SJSA1 (cell line): ENCODE results near the gene AKAP13. TPM values are rescaled to one million over a fixed set of nuclear protein-coding genes. Genes with fewer than 3 reads are reported as not detected.

ENCODE experiments used
- DNase-seq, 2 experiments: peaks; one replicate each; pipeline ENCODE4 v3.0.0-alpha.2; 2015 to 2020; ENCODE audit warnings: low spot score in 2 of 2, low read depth in 1 of 2
- H3K27ac ChIP-seq: fragments of 250-450 bp; sonication (Bioruptor Pico); 2 replicates; pipeline ENCODE4 v1.5.1; 2020; ENCODE audit warnings: mild to moderate bottlenecking, moderate library complexity
- H3K27me3 ChIP-seq: fragments of 250-450 bp; sonication (Bioruptor Pico); replicated peaks from 2 replicates; pipeline ENCODE4 v1.5.1; 2020; ENCODE audit warnings: mild to moderate bottlenecking, moderate library complexity
- H3K36me3 ChIP-seq: fragments of 250-450 bp; sonication (Bioruptor Pico); 2 replicates; pipeline ENCODE4 v1.5.1; 2020; ENCODE audit warnings: mild to moderate bottlenecking
- H3K4me1 ChIP-seq: fragments of 250-450 bp; sonication (Bioruptor Pico); replicated peaks from 2 replicates; pipeline ENCODE4 v1.6.1; 2021; ENCODE audit warnings: mild to moderate bottlenecking
- H3K4me3 ChIP-seq: fragments of 250-450 bp; sonication (Bioruptor Pico); 2 replicates; pipeline ENCODE4 v1.5.1; 2020; ENCODE audit warnings: mild to moderate bottlenecking
- H3K9me3 ChIP-seq: fragments of 250-450 bp; sonication (Bioruptor Pico); replicated peaks from 2 replicates; pipeline ENCODE4 v1.5.1; 2020; ENCODE audit warnings: mild to moderate bottlenecking
- total RNA-seq: library from RNA; depleted of rRNA; stranded (reverse); fragments of >200 nt; shearing (Covaris generic); gene quantifications from 2 replicates; pipeline ENCODE4 v1.2.3, GENCODE V29; 2014

Gene AKAP13
- total RNA-seq, 1 experiment from 2014 or later: 65.4 TPM

DNA sequence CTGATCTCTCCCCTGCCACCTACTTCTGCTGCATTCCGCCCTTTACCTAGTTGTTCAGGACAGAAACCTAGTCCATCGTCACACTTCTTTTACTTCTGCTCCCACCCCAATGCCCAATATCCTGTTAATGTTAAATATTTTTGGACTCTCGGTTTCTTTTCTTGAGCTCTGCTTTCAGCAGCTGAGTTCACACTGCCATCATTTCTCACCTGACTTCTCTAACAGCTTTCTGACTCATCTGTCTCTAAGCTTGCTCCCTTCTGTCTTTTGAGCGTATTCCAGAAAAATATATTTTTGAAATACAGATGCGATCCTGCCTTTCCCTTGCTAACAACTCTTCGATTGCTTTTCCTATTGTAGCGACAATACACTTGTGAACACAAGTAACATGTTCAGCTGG is 231.0 kb downstream of the AKAP13 start:
- H3K27me3 ChIP-seq: no peaks in the 10 kb centered on the region
- DNase-seq: no peak
- no peaks in the 10 kb centered on the region for H3K9me3 ChIP-seq
- 0 out of 2 replicates have a peak, but pooled peaks cover 5% of the 10 kb centered on the region for H3K36me3 ChIP-seq
- peaks cover 15% of the 10 kb centered on the region for H3K4me1 ChIP-seq
- no peak overlapping the region for H3K27ac ChIP-seq
- no peak overlapping the region for H3K4me3 ChIP-seq

- Histone ChIP-seq H3K27ac (no peak overlapping the region), H3K4me1 (peaks cover 11% of the 10 kb centered on the region), H3K9me3 (no peaks in the 10 kb centered on the region), H3K4me3 (no peak overlapping the region), H3K27me3 (no peaks in the 10 kb centered on the region), H3K36me3 (0 out of 2 replicates have a peak, but pooled peaks cover 2% of the 10 kb centered on the region)
- DNase-seq: no peak
Observed at GRCh38 chr15:85614059-85614458, 233.7 kb downstream of the AKAP13 start.

- H3K4me1 ChIP-seq: peaks cover 28% of the 10 kb centered on the region
- no peak for DNase-seq
- H3K9me3 ChIP-seq: no peaks in the 10 kb centered on the region
- no peak overlapping the region for H3K4me3 ChIP-seq
- H3K27me3 ChIP-seq: no peaks in the 10 kb centered on the region
- H3K27ac ChIP-seq: no peak overlapping the region
- 0 out of 2 replicates have a peak, but pooled peaks cover 2% of the 10 kb centered on the region for H3K36me3 ChIP-seq
Observed at GRCh38 chr15:85615930-85616329, 235.5 kb downstream of the AKAP13 start.

DNA sequence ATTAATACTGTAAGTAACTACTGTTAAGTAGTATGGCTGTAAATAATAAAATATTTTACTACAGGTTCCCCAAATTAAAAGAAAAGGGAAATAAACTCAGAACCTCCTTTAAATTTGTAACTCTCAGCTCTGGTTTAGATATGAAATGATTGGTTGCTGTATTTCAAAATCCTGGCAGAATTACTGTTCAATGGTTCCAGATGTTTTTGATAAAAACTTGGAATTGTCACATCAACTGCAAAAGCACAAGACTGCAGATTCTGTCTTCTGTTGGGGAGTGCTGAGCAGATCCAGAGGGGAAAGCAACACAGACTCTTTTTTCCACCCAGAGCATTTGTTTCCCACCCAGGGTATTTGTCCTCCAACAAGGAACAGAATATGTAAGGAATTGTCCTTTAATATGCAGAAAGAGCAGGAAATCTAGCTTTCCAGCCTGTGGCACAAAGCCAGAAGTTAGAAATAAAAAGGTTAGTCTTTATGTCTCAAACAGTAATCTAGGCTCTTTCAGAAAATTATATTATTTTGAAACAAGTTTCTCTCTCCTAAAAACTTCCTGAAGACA is 236.2 kb downstream of the AKAP13 start:
- DNase-seq: no peak
- Histone ChIP-seq H3K9me3 (no peaks in the 10 kb centered on the region), H3K36me3 (0 out of 2 replicates have a peak, but pooled peaks cover 2% of the 10 kb centered on the region), H3K4me3 (no peak overlapping the region), H3K27me3 (no peaks in the 10 kb centered on the region), H3K27ac (no peak overlapping the region), H3K4me1 (peaks cover 35% of the 10 kb centered on the region)

DNA sequence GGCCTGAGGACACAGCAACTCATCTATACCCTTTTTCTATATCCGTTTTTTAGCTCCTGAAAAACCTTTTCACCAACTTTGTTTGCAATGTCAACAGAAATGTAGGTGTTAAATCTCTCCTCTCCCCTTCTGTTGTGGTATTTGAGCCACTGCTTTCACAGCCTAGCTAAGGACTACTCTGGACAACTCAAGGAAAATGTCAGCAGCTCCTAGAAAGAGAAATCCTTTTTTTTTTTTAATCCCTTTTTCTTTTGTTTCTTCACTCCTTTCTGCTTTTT is 237.8 kb downstream of the AKAP13 start:
- DNase-seq: peak in 1 of 2 experiments; percentile 6
- H3K27ac ChIP-seq: peak overlapping the region; percentile 72
- no peaks in the 10 kb centered on the region for H3K9me3 ChIP-seq
- no peak overlapping the region for H3K4me3 ChIP-seq
- no peaks in the 10 kb centered on the region for H3K27me3 ChIP-seq
- no peaks in the 10 kb centered on the region for H3K36me3 ChIP-seq
- H3K4me1 ChIP-seq: peaks cover 48% of the 10 kb centered on the region

DNA sequence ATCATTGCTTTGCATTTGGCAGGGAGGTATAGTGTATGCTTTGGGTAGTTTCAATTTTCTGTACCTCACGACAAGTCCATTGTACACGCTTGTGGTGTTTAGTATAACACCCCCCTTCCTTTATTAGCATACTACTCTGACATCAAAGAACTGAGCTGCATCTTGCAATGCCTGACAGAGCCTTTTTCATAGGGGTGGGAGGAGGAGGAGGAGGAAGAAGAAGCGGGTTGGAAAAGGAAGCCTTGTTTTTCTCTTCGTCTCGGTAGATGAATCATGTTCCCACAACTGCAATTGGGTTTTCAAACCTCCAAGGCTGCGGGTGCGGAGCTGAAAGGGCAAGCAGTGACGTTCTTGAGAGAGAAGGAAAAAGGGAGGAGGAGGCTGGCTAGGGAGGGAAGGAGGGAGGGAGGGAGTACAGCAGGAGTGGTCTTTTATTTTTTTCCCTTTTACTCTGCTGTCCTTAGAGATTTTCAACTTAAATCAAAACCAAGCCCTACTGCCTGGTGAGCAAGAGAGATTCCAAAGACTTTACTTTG is 238.6 kb downstream of the AKAP13 start:
- no peaks in the 10 kb centered on the region for H3K36me3 ChIP-seq
- peak overlapping the region; percentile 72 for H3K27ac ChIP-seq
- DNase-seq: peak; percentile 83 to 87
- no peaks in the 10 kb centered on the region for H3K27me3 ChIP-seq
- H3K4me1 ChIP-seq: peaks cover 56% of the 10 kb centered on the region
- H3K4me3 ChIP-seq: peak overlapping the region; percentile 28
- H3K9me3 ChIP-seq: no peaks in the 10 kb centered on the region

- Histone ChIP-seq H3K4me3 (no peak overlapping the region), H3K27ac (peak overlapping the region; percentile 72), H3K36me3 (no peaks in the 10 kb centered on the region; the same call in 1 of the 2 replicates), H3K9me3 (no peaks in the 10 kb centered on the region), H3K4me1 (peaks cover 63% of the 10 kb centered on the region), H3K27me3 (no peaks in the 10 kb centered on the region)
- DNase-seq: peak in 1 of 2 experiments; percentile 9
Observed at GRCh38 chr15:85619992-85620689, 239.7 kb downstream of the AKAP13 start.

- Histone ChIP-seq H3K27me3 (no peaks in the 10 kb centered on the region), H3K9me3 (no peaks in the 10 kb centered on the region), H3K4me1 (peaks cover 66% of the 10 kb centered on the region), H3K27ac (no peak overlapping the region), H3K4me3 (no peak overlapping the region), H3K36me3 (peaks cover 2% of the 10 kb centered on the region; the same call in 1 of the 2 replicates)
- DNase-seq: peak in 1 of 2 experiments; percentile 12
Observed at GRCh38 chr15:85620690-85621049, 240.3 kb downstream of the AKAP13 start.

GRCh38 chr15:85621094-85621493 is 240.7 kb downstream of the AKAP13 start:
- DNase-seq: no peak
- Histone ChIP-seq H3K9me3 (no peaks in the 10 kb centered on the region), H3K27ac (no peak overlapping the region), H3K4me3 (no peak overlapping the region), H3K4me1 (peaks cover 70% of the 10 kb centered on the region), H3K27me3 (no peaks in the 10 kb centered on the region), H3K36me3 (peaks cover 5% of the 10 kb centered on the region)

- Histone ChIP-seq H3K9me3 (no peaks in the 10 kb centered on the region), H3K4me3 (no peak overlapping the region), H3K27me3 (no peaks in the 10 kb centered on the region), H3K4me1 (peaks cover 72% of the 10 kb centered on the region), H3K36me3 (peaks cover 13% of the 10 kb centered on the region), H3K27ac (no peak overlapping the region)
- DNase-seq: peak in 1 of 2 experiments; percentile 24
Observed at GRCh38 chr15:85622221-85622831, 241.9 kb downstream of the AKAP13 start.

GRCh38 chr15:85623315-85624049 is 243.1 kb downstream of the AKAP13 start:
- peaks cover 13% of the 10 kb centered on the region for H3K36me3 ChIP-seq
- H3K4me3 ChIP-seq: no peak overlapping the region
- DNase-seq: no peak
- H3K9me3 ChIP-seq: no peaks in the 10 kb centered on the region
- no peaks in the 10 kb centered on the region for H3K27me3 ChIP-seq
- peaks cover 67% of the 10 kb centered on the region for H3K4me1 ChIP-seq
- no peak overlapping the region for H3K27ac ChIP-seq

- H3K4me3 ChIP-seq: no peak overlapping the region
- no peaks in the 10 kb centered on the region for H3K27me3 ChIP-seq
- DNase-seq: peak in 1 of 2 experiments; percentile 8
- peaks cover 13% of the 10 kb centered on the region for H3K36me3 ChIP-seq
- H3K9me3 ChIP-seq: no peaks in the 10 kb centered on the region
- no peak overlapping the region for H3K27ac ChIP-seq
- H3K4me1 ChIP-seq: peaks cover 60% of the 10 kb centered on the region
Observed at GRCh38 chr15:85624291-85624801, 243.9 kb downstream of the AKAP13 start.

- no peak for DNase-seq
- Histone ChIP-seq H3K36me3 (peaks cover 13% of the 10 kb centered on the region), H3K27ac (peak overlapping the region; percentile 24; the same call in 1 of the 2 replicates), H3K4me3 (no peak overlapping the region), H3K9me3 (no peaks in the 10 kb centered on the region), H3K27me3 (no peaks in the 10 kb centered on the region), H3K4me1 (peaks cover 51% of the 10 kb centered on the region)
Observed at GRCh38 chr15:85625166-85625830, 244.9 kb downstream of the AKAP13 start.
